SK-N-SH treated with all-trans-retinoic acid at 6 μM for 48 hours (cell line): Measurements from ENCODE around the gene NEURL1B.

Experiments used
- ATAC-seq: fragments of 200-7000 bp; cut with Tn5 transposase; 3 replicates; pipeline ENCODE4 v1.9.1; 2020; ENCODE audit warnings: mild to moderate bottlenecking, moderate library complexity
- BACH2 ChIP-seq: fragments of 250-450 bp; sonication (Bioruptor Pico); IDR thresholded peaks from 2 replicates; pipeline ENCODE4 v1.9.0; 2021; ENCODE audit warnings: mild to moderate bottlenecking, borderline replicate concordance
- CSRNP3 ChIP-seq: fragments of 250-450 bp; sonication (Bioruptor Pico); IDR thresholded peaks from 2 replicates; pipeline ENCODE4 v1.5.1; 2021; ENCODE audit warnings: mild to moderate bottlenecking, moderate library complexity
- GLIS3 ChIP-seq: fragments of 250-450 bp; sonication (Bioruptor Pico); IDR thresholded peaks from 2 replicates; pipeline ENCODE4 v1.5.0; 2020; ENCODE audit warnings: mild to moderate bottlenecking, moderate library complexity
- ISL1 ChIP-seq: fragments of 250-450 bp; sonication (Bioruptor Pico); IDR thresholded peaks from 2 replicates; pipeline ENCODE4 v2.1.2; 2022; ENCODE audit warnings: mild to moderate bottlenecking, moderate library complexity
- OSR1 ChIP-seq: fragments of 250-450 bp; sonication (Bioruptor Pico); IDR thresholded peaks from 2 replicates; pipeline ENCODE4 v1.8.0; 2022; ENCODE audit warnings: moderate library complexity, mild to moderate bottlenecking, inconsistent platforms
- PPARA ChIP-seq: fragments of 250-450 bp; sonication (Bioruptor Pico); IDR thresholded peaks from 2 replicates; pipeline ENCODE4 v1.5.0; 2020; ENCODE audit warnings: mild to moderate bottlenecking, borderline replicate concordance
- RARB ChIP-seq: fragments of 250-450 bp; sonication (Bioruptor Pico); IDR thresholded peaks from 2 replicates; pipeline ENCODE4 v1.8.0; 2021; ENCODE audit warnings: mild to moderate bottlenecking, moderate library complexity
- SNAI2 ChIP-seq: fragments of 250-450 bp; sonication (Bioruptor Pico); IDR thresholded peaks from 2 replicates; pipeline ENCODE4 v1.5.0; 2020; ENCODE audit warnings: mild to moderate bottlenecking, moderate library complexity
- TOX ChIP-seq: fragments of 250-450 bp; sonication (Bioruptor Pico); IDR thresholded peaks from 2 replicates; pipeline ENCODE4 v1.8.0; 2021; ENCODE audit warnings: mild to moderate bottlenecking, moderate library complexity, borderline replicate concordance
- ZC3H10 ChIP-seq: fragments of 250-450 bp; sonication (Bioruptor Pico); IDR thresholded peaks from 2 replicates; pipeline ENCODE4 v1.5.1; 2021; ENCODE audit warnings: mild to moderate bottlenecking, moderate library complexity
- ZFP30 ChIP-seq: fragments of 450-650 bp; formaldehyde crosslinking; IDR thresholded peaks from 2 replicates; pipeline ENCODE4 v1.5.0; 2022; ENCODE audit warnings: mild to moderate bottlenecking, moderate library complexity
- ZNF70 ChIP-seq: fragments of 450-650 bp; formaldehyde crosslinking; IDR thresholded peaks from 2 replicates; pipeline ENCODE4 v1.5.0; 2020; ENCODE audit warnings: mild to moderate bottlenecking, moderate library complexity
- ZNF8 ChIP-seq: fragments of 450-650 bp; formaldehyde crosslinking; IDR thresholded peaks from 2 replicates; pipeline ENCODE4 v1.5.0; 2020; ENCODE audit warnings: mild to moderate bottlenecking, moderate library complexity
- TF ChIP-seq, protein P1 (sequence below): fragments of 250-450 bp; sonication (Bioruptor Pico); IDR thresholded peaks from 2 replicates; pipeline ENCODE4 v1.8.0; 2020; ENCODE audit warnings: mild to moderate bottlenecking, moderate library complexity, borderline replicate concordance
- TF ChIP-seq, protein P2 (sequence below): fragments of 250-450 bp; sonication (Bioruptor Pico); IDR thresholded peaks from 2 replicates; pipeline ENCODE4 v1.8.0; 2021; ENCODE audit warnings: low read depth, mild to moderate bottlenecking, moderate library complexity, borderline replicate concordance
- TF ChIP-seq, protein P3 (sequence below): fragments of 250-450 bp; sonication (Bioruptor Pico); IDR thresholded peaks from 2 replicates; pipeline ENCODE4 v1.5.1; 2020; ENCODE audit warnings: low read depth, mild to moderate bottlenecking, moderate library complexity
- TF ChIP-seq, protein P4 (sequence below): fragments of 250-450 bp; sonication (Bioruptor Pico); IDR thresholded peaks from 2 replicates; pipeline ENCODE4 v1.5.0; 2020; ENCODE audit warnings: mild to moderate bottlenecking, moderate library complexity

Gene NEURL1B

GRCh38 chr5:172606156-172606785 lies 34.8 kb upstream of the NEURL1B start:
- no peak for ATAC-seq
- TF ChIP-seq ZC3H10 (CRISPR knock-in tag): no peak
- TF ChIP-seq ISL1 (CRISPR knock-in tag): no peak
- TF ChIP-seq, protein P1, sequence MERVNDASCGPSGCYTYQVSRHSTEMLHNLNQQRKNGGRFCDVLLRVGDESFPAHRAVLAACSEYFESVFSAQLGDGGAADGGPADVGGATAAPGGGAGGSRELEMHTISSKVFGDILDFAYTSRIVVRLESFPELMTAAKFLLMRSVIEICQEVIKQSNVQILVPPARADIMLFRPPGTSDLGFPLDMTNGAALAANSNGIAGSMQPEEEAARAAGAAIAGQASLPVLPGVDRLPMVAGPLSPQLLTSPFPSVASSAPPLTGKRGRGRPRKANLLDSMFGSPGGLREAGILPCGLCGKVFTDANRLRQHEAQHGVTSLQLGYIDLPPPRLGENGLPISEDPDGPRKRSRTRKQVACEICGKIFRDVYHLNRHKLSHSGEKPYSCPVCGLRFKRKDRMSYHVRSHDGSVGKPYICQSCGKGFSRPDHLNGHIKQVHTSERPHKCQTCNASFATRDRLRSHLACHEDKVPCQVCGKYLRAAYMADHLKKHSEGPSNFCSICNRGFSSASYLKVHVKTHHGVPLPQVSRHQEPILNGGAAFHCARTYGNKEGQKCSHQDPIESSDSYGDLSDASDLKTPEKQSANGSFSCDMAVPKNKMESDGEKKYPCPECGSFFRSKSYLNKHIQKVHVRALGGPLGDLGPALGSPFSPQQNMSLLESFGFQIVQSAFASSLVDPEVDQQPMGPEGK (CRISPR knock-in tag): no peak
- TF ChIP-seq OSR1 (CRISPR knock-in tag): no peak
- TF ChIP-seq BACH2 (CRISPR knock-in tag): no peak
- TF ChIP-seq, protein P2, sequence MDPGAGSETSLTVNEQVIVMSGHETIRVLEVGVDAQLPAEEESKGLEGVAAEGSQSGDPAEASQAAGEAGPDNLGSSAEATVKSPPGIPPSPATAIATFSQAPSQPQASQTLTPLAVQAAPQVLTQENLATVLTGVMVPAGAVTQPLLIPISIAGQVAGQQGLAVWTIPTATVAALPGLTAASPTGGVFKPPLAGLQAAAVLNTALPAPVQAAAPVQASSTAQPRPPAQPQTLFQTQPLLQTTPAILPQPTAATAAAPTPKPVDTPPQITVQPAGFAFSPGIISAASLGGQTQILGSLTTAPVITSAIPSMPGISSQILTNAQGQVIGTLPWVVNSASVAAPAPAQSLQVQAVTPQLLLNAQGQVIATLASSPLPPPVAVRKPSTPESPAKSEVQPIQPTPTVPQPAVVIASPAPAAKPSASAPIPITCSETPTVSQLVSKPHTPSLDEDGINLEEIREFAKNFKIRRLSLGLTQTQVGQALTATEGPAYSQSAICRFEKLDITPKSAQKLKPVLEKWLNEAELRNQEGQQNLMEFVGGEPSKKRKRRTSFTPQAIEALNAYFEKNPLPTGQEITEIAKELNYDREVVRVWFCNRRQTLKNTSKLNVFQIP (CRISPR knock-in tag): no peak
- TF ChIP-seq ZNF70 (CRISPR knock-in tag): no peak
- no peak for TF ChIP-seq ZNF8 (CRISPR knock-in tag)
- TF ChIP-seq, protein P3, sequence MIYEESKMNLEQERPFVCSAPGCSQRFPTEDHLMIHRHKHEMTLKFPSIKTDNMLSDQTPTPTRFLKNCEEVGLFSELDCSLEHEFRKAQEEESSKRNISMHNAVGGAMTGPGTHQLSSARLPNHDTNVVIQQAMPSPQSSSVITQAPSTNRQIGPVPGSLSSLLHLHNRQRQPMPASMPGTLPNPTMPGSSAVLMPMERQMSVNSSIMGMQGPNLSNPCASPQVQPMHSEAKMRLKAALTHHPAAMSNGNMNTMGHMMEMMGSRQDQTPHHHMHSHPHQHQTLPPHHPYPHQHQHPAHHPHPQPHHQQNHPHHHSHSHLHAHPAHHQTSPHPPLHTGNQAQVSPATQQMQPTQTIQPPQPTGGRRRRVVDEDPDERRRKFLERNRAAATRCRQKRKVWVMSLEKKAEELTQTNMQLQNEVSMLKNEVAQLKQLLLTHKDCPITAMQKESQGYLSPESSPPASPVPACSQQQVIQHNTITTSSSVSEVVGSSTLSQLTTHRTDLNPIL (CRISPR knock-in tag): no peak
- TF ChIP-seq, all 23 proteins: peak for 0

- TF ChIP-seq, protein P3 (CRISPR knock-in tag): no peak
- TF ChIP-seq ZFP30 (CRISPR knock-in tag): no peak
Measured at GRCh38 chr5:172607213-172607793, 33.8 kb upstream of the NEURL1B start.

GRCh38 chr5:172608773-172609172 lies 32.3 kb upstream of the NEURL1B start:
- no peak for TF ChIP-seq TOX (CRISPR knock-in tag)
- TF ChIP-seq OSR1 (CRISPR knock-in tag): no peak
- TF ChIP-seq BACH2 (CRISPR knock-in tag): no peak
- TF ChIP-seq, protein P1 (CRISPR knock-in tag): no peak
- no peak for TF ChIP-seq ZFP30 (CRISPR knock-in tag)
- no peak for TF ChIP-seq ZNF70 (CRISPR knock-in tag)
- TF ChIP-seq, protein P3 (CRISPR knock-in tag): no peak
- TF ChIP-seq CSRNP3 (CRISPR knock-in tag): no peak
- no peak for TF ChIP-seq SNAI2
- no peak for TF ChIP-seq GLIS3 (CRISPR knock-in tag)
- no peak for TF ChIP-seq PPARA
- TF ChIP-seq RARB (CRISPR knock-in tag): no peak
- TF ChIP-seq, protein P4, sequence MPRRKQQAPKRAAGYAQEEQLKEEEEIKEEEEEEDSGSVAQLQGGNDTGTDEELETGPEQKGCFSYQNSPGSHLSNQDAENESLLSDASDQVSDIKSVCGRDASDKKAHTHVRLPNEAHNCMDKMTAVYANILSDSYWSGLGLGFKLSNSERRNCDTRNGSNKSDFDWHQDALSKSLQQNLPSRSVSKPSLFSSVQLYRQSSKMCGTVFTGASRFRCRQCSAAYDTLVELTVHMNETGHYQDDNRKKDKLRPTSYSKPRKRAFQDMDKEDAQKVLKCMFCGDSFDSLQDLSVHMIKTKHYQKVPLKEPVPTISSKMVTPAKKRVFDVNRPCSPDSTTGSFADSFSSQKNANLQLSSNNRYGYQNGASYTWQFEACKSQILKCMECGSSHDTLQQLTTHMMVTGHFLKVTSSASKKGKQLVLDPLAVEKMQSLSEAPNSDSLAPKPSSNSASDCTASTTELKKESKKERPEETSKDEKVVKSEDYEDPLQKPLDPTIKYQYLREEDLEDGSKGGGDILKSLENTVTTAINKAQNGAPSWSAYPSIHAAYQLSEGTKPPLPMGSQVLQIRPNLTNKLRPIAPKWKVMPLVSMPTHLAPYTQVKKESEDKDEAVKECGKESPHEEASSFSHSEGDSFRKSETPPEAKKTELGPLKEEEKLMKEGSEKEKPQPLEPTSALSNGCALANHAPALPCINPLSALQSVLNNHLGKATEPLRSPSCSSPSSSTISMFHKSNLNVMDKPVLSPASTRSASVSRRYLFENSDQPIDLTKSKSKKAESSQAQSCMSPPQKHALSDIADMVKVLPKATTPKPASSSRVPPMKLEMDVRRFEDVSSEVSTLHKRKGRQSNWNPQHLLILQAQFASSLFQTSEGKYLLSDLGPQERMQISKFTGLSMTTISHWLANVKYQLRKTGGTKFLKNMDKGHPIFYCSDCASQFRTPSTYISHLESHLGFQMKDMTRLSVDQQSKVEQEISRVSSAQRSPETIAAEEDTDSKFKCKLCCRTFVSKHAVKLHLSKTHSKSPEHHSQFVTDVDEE: no peak
- TF ChIP-seq, all 23 proteins: peak for 0

More at GRCh38 chr5:172607213-172607793, 33.8 kb upstream of the NEURL1B start:
- no peak for ATAC-seq

More at GRCh38 chr5:172608773-172609172, 32.3 kb upstream of the NEURL1B start:
- ATAC-seq: no peak
